ENCODE results near the gene THSD7B.
A peak's percentile ranks its signal among the peaks of the same experiment; 100 is the strongest.

The THSD7B gene

GRCh38 chr2:137676346-137676745 is 911.0 kb downstream of the THSD7B start:
- Histone ChIP-seq H3K4me3 (ENCODE audit: low read depth, low read length, poor library complexity, severe bottlenecking) (no peak overlapping the region), H3K9ac (ENCODE audit: low read length) (no peak overlapping the region), H3K27ac (ENCODE audit: low read depth, low read length, poor library complexity, severe bottlenecking) (no peak overlapping the region), H3K27me3 (ENCODE audit: insufficient read depth, low read length) (no peaks in the 10 kb centered on the region), H3K36me3 (ENCODE audit: insufficient read depth, low read length) (no peaks in the 10 kb centered on the region), H3K9me2 (ENCODE audit: low read depth, low read length) (no peaks in the 10 kb centered on the region), H4K20me1 (ENCODE audit: insufficient read depth, low read length) (no peaks in the 10 kb centered on the region), H3K9me3 (ENCODE audit: low read length) (no peaks in the 10 kb centered on the region), H3K4me1 (ENCODE audit: insufficient read depth, low read length, severe bottlenecking) (no peaks in the 10 kb centered on the region), H3F3A (ENCODE audit: insufficient read depth, low read length) (no peaks in the 10 kb centered on the region), H3K4me2 (ENCODE audit: low read length) (no peak overlapping the region), H2AFZ (ENCODE audit: low read length) (no peak overlapping the region), H3K79me2 (ENCODE audit: insufficient read depth, low read length) (no peaks in the 10 kb centered on the region)
- TF ChIP-seq CTCF (IDR thresholded peaks at IDR 0.05; ENCODE audit: low read length) (no peak), EZH2 (IDR thresholded peaks at IDR 0.05; ENCODE audit: borderline replicate concordance, low read length) (no peak)

GRCh38 chr2:137677466-137677865 is 912.1 kb downstream of the THSD7B start:
- TF ChIP-seq CTCF (IDR thresholded peaks at IDR 0.05; ENCODE audit: low read length) (0 out of 2 replicates have a peak, but pooled peaks have one; percentile 13), EZH2 (IDR thresholded peaks at IDR 0.05; ENCODE audit: borderline replicate concordance, low read length) (no peak)
- no peaks in the 10 kb centered on the region for H3K9me2 ChIP-seq (ENCODE audit: low read depth, low read length)
- H3K36me3 ChIP-seq (ENCODE audit: insufficient read depth, low read length), result no peaks in the 10 kb centered on the region
- H3K9me3 ChIP-seq (ENCODE audit: low read length), result no peaks in the 10 kb centered on the region
- H3K27me3 ChIP-seq (ENCODE audit: insufficient read depth, low read length), result no peaks in the 10 kb centered on the region
- H4K20me1 ChIP-seq (ENCODE audit: insufficient read depth, low read length), result no peaks in the 10 kb centered on the region
- H3K4me2 ChIP-seq (ENCODE audit: low read length), result no peak overlapping the region
- H3K79me2 ChIP-seq (ENCODE audit: insufficient read depth, low read length), result no peaks in the 10 kb centered on the region
- no peaks in the 10 kb centered on the region for H3K4me1 ChIP-seq (ENCODE audit: insufficient read depth, low read length, severe bottlenecking)
- no peaks in the 10 kb centered on the region for H3F3A ChIP-seq (ENCODE audit: insufficient read depth, low read length)
- H3K9ac ChIP-seq (ENCODE audit: low read length), result no peak overlapping the region
- no peak overlapping the region for H3K27ac ChIP-seq (ENCODE audit: low read depth, low read length, poor library complexity, severe bottlenecking)
- no peak overlapping the region for H2AFZ ChIP-seq (ENCODE audit: low read length)
- no peak overlapping the region for H3K4me3 ChIP-seq (ENCODE audit: low read depth, low read length, poor library complexity, severe bottlenecking)

GRCh38 chr2:137689549-137689948 is 924.2 kb downstream of the THSD7B start:
- no peaks in the 10 kb centered on the region for H3K36me3 ChIP-seq (ENCODE audit: insufficient read depth, low read length)
- H3K9ac ChIP-seq (ENCODE audit: low read length), result no peak overlapping the region
- H3K4me2 ChIP-seq (ENCODE audit: low read length), result no peak overlapping the region
- H4K20me1 ChIP-seq (ENCODE audit: insufficient read depth, low read length), result no peaks in the 10 kb centered on the region
- no peak overlapping the region for H2AFZ ChIP-seq (ENCODE audit: low read length)
- H3K9me3 ChIP-seq (ENCODE audit: low read length), result no peaks in the 10 kb centered on the region
- H3K79me2 ChIP-seq (ENCODE audit: insufficient read depth, low read length), result no peaks in the 10 kb centered on the region
- TF ChIP-seq CTCF (IDR thresholded peaks at IDR 0.05; ENCODE audit: low read length), result no peak
- TF ChIP-seq EZH2 (IDR thresholded peaks at IDR 0.05; ENCODE audit: borderline replicate concordance, low read length), result no peak
- no peaks in the 10 kb centered on the region for H3K4me1 ChIP-seq (ENCODE audit: insufficient read depth, low read length, severe bottlenecking)
- no peaks in the 10 kb centered on the region for H3K27me3 ChIP-seq (ENCODE audit: insufficient read depth, low read length)
- H3F3A ChIP-seq (ENCODE audit: insufficient read depth, low read length), result no peaks in the 10 kb centered on the region
- no peak overlapping the region for H3K27ac ChIP-seq (ENCODE audit: low read depth, low read length, poor library complexity, severe bottlenecking)
- H3K9me2 ChIP-seq (ENCODE audit: low read depth, low read length), result no peaks in the 10 kb centered on the region
- H3K4me3 ChIP-seq (ENCODE audit: low read depth, low read length, poor library complexity, severe bottlenecking), result no peak overlapping the region
